ENCODE results near the gene SKP2.

SKP2 gene

DNA sequence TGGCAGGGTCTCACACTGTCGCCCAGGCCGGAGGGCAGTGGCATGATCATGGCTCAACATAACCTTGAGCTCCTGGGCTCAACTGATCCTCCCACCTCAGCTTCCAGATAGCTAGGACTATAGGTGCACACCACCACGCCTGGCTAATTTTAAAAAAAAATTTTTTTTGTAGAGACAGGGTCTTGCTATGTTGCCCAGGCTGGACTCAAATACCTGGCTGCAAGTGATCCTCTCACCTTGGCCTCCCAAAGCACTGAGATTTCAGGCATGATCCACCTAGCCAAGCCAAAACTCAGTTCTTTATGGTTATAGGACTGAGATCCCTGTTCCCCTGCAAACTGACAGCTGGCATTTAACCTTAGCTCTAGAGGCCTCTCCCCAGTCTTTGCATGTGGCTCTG is 5.5 kb upstream of the SKP2 start:
- TF ChIP-seq MYC (IDR thresholded peaks at IDR 0.05; ENCODE audit: low read depth, low read length) (no peak), POLR2A (IDR thresholded peaks at IDR 0.05; ENCODE audit: extremely low read depth, insufficient read length) (no peak)
- TF ChIP-seq, protein P1, sequence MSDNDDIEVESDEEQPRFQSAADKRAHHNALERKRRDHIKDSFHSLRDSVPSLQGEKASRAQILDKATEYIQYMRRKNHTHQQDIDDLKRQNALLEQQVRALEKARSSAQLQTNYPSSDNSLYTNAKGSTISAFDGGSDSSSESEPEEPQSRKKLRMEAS (IDR thresholded peaks at IDR 0.05; ENCODE audit: low read depth, low read length) = no peak
- TF ChIP-seq, protein P2, sequence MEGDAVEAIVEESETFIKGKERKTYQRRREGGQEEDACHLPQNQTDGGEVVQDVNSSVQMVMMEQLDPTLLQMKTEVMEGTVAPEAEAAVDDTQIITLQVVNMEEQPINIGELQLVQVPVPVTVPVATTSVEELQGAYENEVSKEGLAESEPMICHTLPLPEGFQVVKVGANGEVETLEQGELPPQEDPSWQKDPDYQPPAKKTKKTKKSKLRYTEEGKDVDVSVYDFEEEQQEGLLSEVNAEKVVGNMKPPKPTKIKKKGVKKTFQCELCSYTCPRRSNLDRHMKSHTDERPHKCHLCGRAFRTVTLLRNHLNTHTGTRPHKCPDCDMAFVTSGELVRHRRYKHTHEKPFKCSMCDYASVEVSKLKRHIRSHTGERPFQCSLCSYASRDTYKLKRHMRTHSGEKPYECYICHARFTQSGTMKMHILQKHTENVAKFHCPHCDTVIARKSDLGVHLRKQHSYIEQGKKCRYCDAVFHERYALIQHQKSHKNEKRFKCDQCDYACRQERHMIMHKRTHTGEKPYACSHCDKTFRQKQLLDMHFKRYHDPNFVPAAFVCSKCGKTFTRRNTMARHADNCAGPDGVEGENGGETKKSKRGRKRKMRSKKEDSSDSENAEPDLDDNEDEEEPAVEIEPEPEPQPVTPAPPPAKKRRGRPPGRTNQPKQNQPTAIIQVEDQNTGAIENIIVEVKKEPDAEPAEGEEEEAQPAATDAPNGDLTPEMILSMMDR (IDR thresholded peaks at IDR 0.05; ENCODE audit: low read depth, low read length) = no peak
- no peak overlapping the region for H3K4me3 ChIP-seq (ENCODE audit: low read depth, low read length)
- no peak for DNase-seq (ENCODE audit: low read depth)

DNA sequence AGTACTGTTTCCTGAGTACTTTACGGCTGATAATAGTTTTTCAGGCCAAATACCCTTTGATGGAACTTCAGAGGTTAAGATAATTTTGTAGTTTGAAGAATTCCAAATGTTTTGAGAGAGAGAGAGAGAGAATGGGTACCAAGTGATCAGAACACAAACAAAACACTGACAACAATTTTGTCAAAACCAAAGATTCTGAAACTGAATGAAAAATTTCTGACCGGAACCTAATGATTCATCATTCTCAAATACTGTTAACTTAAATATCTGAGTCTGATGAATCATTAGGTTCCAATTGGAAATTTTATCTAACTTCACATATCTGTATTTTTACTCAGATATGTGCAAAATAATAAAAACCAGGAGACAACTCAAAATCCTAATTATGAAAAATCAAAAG is 4.2 kb upstream of the SKP2 start:
- no peak for DNase-seq (ENCODE audit: low read depth)
- no peak overlapping the region for H3K4me3 ChIP-seq (ENCODE audit: low read depth, low read length)
- no peak for TF ChIP-seq MYC (IDR thresholded peaks at IDR 0.05; ENCODE audit: low read depth, low read length)
- TF ChIP-seq, protein P2 (IDR thresholded peaks at IDR 0.05; ENCODE audit: low read depth, low read length) = no peak
- TF ChIP-seq, protein P1 (IDR thresholded peaks at IDR 0.05; ENCODE audit: low read depth, low read length) = no peak
- TF ChIP-seq POLR2A (IDR thresholded peaks at IDR 0.05; ENCODE audit: extremely low read depth, insufficient read length) = no peak

DNA sequence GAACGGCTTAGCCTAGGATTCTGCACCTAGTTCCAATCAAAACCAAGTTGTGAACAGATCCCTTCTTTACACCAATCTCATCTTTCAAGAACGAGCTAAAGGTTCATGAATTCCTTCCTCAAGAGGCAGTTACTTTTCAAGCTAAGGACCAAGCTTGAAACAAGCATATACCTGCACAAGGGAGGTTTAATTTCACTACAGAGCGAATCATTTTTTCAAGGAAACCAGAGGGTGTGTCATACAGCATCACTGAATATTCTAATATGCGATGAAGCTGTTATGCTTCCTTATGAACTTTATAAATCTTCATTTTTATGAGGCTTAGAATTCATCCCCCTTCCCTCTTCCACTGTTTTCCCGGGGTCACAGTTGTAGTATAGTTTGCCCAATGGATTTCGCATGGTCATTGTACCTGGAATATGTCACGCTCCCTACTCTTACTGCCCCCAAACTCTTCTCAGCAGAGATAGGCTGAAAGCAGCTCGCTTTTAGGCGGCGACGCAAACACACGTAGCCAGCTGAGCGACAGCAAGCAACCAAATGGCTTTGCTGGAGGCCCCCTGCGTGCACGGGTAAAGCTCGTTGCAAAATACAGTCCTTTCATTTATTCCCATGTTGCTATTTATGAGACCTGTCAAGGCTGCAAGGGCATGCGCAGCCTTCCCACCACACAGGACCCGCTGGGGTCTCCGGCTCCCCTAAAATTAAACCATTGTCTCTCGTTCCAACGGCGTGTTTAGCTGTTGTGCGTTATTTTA is 1.1 kb upstream of the SKP2 start:
- peak; percentile 92 for DNase-seq (ENCODE audit: low read depth)
- peak; percentile 98 for TF ChIP-seq MYC (IDR thresholded peaks at IDR 0.05; ENCODE audit: low read depth, low read length)
- TF ChIP-seq, protein P1 (IDR thresholded peaks at IDR 0.05; ENCODE audit: low read depth, low read length) = peak; percentile 93
- TF ChIP-seq POLR2A (IDR thresholded peaks at IDR 0.05; ENCODE audit: extremely low read depth, insufficient read length) = peak; percentile 83
- TF ChIP-seq, protein P2 (IDR thresholded peaks at IDR 0.05; ENCODE audit: low read depth, low read length) = no peak
- H3K4me3 ChIP-seq (ENCODE audit: low read depth, low read length) = peak overlapping the region; percentile 90

DNA sequence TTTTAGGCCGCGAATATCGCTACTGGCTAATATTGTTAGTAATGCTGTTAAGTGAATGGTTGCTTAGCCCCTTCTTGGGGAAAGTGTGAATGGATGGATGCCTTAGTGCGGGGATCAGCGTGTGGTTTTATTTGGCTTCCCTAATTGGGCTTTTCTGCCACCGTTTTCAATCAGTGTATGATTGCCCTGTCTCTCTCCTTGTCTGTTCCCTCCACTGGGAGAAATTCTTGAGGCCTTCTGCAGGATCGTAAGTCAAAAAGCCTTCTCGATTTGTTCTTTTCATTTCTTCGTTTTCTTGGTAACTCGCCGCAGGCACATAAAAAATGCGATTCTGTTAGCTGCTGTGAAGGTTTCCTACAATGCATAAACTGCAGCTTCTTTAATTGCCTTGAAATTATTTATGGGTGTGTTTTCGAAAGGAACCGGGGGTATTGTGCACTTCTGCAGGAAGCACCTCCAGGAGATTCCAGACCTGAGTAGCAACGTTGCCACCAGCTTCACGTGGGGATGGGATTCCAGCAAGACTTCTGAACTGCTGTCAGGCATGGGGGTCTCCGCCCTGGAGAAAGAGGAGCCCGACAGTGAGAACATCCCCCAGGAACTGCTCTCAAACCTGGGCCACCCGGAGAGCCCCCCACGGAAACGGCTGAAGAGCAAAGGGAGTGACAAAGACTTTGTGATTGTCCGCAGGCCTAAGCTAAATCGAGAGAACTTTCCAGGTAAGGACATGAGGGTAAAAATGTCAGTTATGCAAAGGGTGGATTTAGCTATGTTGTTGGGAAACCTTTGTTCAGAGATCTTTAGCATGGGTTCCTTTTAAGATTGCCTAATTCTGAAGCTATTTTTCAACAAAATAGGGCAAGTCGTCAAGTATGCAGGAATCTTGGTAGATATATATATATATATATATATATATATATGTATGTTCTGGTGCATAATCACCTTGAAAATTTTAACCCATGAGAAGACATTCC is 700 bp downstream of the SKP2 start:
- peak overlapping the region; percentile 98 for H3K4me3 ChIP-seq (ENCODE audit: low read depth, low read length)
- DNase-seq (ENCODE audit: low read depth) = peak; percentile 43
- TF ChIP-seq, protein P2 (IDR thresholded peaks at IDR 0.05; ENCODE audit: low read depth, low read length) = no peak
- TF ChIP-seq POLR2A (IDR thresholded peaks at IDR 0.05; ENCODE audit: extremely low read depth, insufficient read length) (no peak), MYC (IDR thresholded peaks at IDR 0.05; ENCODE audit: low read depth, low read length) (no peak)
- TF ChIP-seq, protein P1 (IDR thresholded peaks at IDR 0.05; ENCODE audit: low read depth, low read length) = no peak

DNA sequence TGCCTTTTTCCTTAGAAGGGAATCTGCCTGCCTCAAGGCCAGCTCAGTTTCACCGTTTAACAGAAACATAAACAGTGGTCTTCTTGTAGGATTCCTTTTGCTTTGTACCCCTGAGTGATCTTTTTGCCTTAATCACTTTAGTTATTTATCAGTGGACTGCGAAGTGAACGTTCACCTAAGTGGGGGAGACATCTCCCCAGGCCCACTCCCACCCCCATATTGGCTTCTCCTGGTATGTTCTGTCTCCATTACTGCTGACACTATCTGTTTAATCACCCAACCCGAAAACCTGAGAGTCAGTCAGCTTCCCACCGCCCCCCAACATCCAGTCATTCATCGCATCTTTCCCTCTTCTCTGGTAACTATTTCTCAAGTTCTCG is 1.4 kb downstream of the SKP2 start:
- DNase-seq (ENCODE audit: low read depth) = no peak
- TF ChIP-seq MYC (IDR thresholded peaks at IDR 0.05; ENCODE audit: low read depth, low read length) (no peak), POLR2A (IDR thresholded peaks at IDR 0.05; ENCODE audit: extremely low read depth, insufficient read length) (no peak)
- TF ChIP-seq, protein P1 (IDR thresholded peaks at IDR 0.05; ENCODE audit: low read depth, low read length) = no peak
- TF ChIP-seq, protein P2 (IDR thresholded peaks at IDR 0.05; ENCODE audit: low read depth, low read length) = no peak
- peak overlapping the region; percentile 98 for H3K4me3 ChIP-seq (ENCODE audit: low read depth, low read length)
